ENCODE measurements around the gene FHOD3.

The FHOD3 gene

GRCh38 chr18:36368889-36369288, 71.4 kb downstream of the FHOD3 start:
- DNase-seq (ENCODE audit: low spot score) = no peak
- no peak for TF ChIP-seq CTCF (IDR thresholded peaks at IDR 0.05; ENCODE audit: extremely low read depth, missing control alignments)

- no peak for TF ChIP-seq CTCF (IDR thresholded peaks at IDR 0.05; ENCODE audit: extremely low read depth, missing control alignments)
- no peak for DNase-seq (ENCODE audit: low spot score)
Measured at GRCh38 chr18:36372903-36373311, 75.4 kb downstream of the FHOD3 start.

DNA sequence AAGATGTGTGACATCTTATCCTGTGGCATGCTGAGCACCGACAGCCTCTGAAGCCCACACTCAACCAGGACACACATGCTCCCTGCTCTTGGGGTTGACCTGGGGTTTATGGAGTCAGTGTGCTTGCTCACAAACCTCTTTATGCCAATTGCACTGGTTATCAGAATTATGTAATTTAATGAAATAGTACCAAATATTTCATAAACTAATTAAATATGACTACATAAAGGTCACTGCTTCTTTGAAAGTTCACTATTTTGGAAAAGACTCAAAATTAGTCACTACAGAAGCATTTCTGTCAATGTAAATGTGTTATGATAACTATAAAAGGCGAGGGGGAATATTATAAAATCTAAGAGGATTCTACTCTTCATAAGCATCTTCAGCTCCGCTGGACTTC, 76.7 kb downstream of the FHOD3 start:
- DNase-seq (ENCODE audit: low spot score) = no peak
- no peak for TF ChIP-seq CTCF (IDR thresholded peaks at IDR 0.05; ENCODE audit: extremely low read depth, missing control alignments)

DNA sequence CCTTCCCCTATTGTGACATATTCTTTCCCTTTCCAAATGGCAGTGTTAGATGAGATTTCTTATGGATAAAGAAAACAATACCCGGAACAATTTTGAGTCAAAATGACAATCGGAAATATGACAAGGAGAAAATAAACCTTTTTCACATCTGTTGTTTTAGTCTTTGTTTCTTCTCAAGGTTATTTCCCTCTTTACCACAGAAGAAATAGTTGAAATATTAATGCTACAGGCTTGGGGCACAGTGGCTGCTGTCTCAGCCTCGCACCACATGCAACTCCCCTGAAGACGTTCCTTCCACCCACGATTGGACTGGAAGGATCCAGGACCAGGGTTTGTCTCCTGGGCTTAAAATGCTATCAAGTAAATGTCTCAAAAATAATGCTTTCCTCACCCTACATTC, 77.6 kb downstream of the FHOD3 start:
- no peak for TF ChIP-seq CTCF (IDR thresholded peaks at IDR 0.05; ENCODE audit: extremely low read depth, missing control alignments)
- DNase-seq (ENCODE audit: low spot score) = no peak

DNA sequence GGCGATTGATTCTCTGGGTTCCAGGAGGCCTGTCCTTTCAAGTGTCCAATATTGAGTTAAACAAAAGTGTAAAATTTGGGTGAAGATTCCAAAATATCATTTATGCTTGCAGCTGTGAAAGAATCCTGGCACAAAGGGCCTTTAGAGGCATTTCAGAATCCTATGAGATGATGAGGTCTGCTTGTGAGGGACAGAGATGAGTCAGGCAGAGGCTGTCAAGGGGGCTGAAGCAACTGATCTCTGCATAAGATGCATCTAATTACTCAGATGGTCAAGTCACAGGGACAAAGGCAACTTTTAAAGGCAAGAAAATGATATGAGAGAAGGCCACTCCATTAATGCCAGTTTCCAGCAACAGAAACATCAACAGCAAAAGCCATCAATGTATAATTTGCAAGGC, 78.8 kb downstream of the FHOD3 start:
- no peak for DNase-seq (ENCODE audit: low spot score)
- no peak for TF ChIP-seq CTCF (IDR thresholded peaks at IDR 0.05; ENCODE audit: extremely low read depth, missing control alignments)

- no peak for TF ChIP-seq CTCF (IDR thresholded peaks at IDR 0.05; ENCODE audit: extremely low read depth, missing control alignments)
- no peak for DNase-seq (ENCODE audit: low spot score)
Measured at GRCh38 chr18:36377626-36378025, 80.1 kb downstream of the FHOD3 start.

- no peak for TF ChIP-seq CTCF (IDR thresholded peaks at IDR 0.05; ENCODE audit: extremely low read depth, missing control alignments)
- no peak for DNase-seq (ENCODE audit: low spot score)
Measured at GRCh38 chr18:36378205-36378604, 80.7 kb downstream of the FHOD3 start.

Data from GM20000 (cell line).